Trophoblast cell (in vitro differentiated cells and primary cell): ENCODE results near the gene UBAC1.

Experiments used
- DNase-seq, 2 donors: peaks; one replicate each; pipeline ENCODE4 v3.0.0-alpha.2; 2016
- H2AFZ ChIP-seq: 2 replicates; pipeline ENCODE4 v1.6.1; 2013; ENCODE audit warnings: low read length, moderate library complexity, mild to moderate bottlenecking; ENCODE audit not compliant: insufficient read depth, poor library complexity
- H2AK5ac ChIP-seq: 2 replicates; pipeline ENCODE4 v1.6.1; 2013; ENCODE audit warnings: mild to moderate bottlenecking, low read length
- H2BK120ac ChIP-seq: 2 replicates; pipeline ENCODE4 v1.6.1; 2013; ENCODE audit warnings: low read length, mild to moderate bottlenecking, moderate library complexity; ENCODE audit not compliant: insufficient read depth, poor library complexity
- H2BK12ac ChIP-seq: 2 replicates; pipeline ENCODE4 v1.6.1; 2013; ENCODE audit warnings: mild to moderate bottlenecking, low read length, moderate library complexity
- H2BK5ac ChIP-seq: 2 replicates; pipeline ENCODE4 v1.6.1; 2013; ENCODE audit warnings: low read length, low read depth, moderate library complexity, mild to moderate bottlenecking; ENCODE audit not compliant: poor library complexity
- H3K14ac ChIP-seq: 2 replicates; pipeline ENCODE4 v1.6.1; 2013; ENCODE audit warnings: mild to moderate bottlenecking, low read length
- H3K18ac ChIP-seq: 2 replicates; pipeline ENCODE4 v1.6.1; 2013; ENCODE audit warnings: mild to moderate bottlenecking, low read length
- H3K23ac ChIP-seq: 2 replicates; pipeline ENCODE4 v1.6.1; 2013; ENCODE audit warnings: low read length
- H3K27ac ChIP-seq: 2 replicates; pipeline ENCODE4 v1.5.1; 2013; ENCODE audit warnings: low read depth, mild to moderate bottlenecking, inconsistent platforms, low read length, moderate library complexity
- H3K27me3 ChIP-seq: 2 replicates; pipeline ENCODE4 v1.6.1; 2013; ENCODE audit warnings: inconsistent platforms, mild to moderate bottlenecking, low read length, moderate library complexity; ENCODE audit not compliant: insufficient read depth
- H3K36me3 ChIP-seq, 2 experiments: 1 replicate in 1 of 2; 2 replicates in 1 of 2; pipeline ENCODE4 v1.6.1; 2013; ENCODE audit warnings: low read length in 2 of 2, mild to moderate bottlenecking in 2 of 2, moderate library complexity in 1 of 2; ENCODE audit not compliant: insufficient read depth in 2 of 2, control insufficient read depth in 1 of 2
- H3K4ac ChIP-seq: 2 replicates; pipeline ENCODE4 v1.6.1; 2013; ENCODE audit warnings: low read depth, mild to moderate bottlenecking, low read length, moderate library complexity
- H3K4me1 ChIP-seq, 2 experiments: 1 replicate in 1 of 2; 2 replicates in 1 of 2; pipeline ENCODE4 v1.6.1; 2013; ENCODE audit warnings: low read length in 2 of 2, mild to moderate bottlenecking in 2 of 2, moderate library complexity in 1 of 2; ENCODE audit not compliant: insufficient read depth in 2 of 2, control insufficient read depth in 1 of 2
- H3K4me2 ChIP-seq: 2 replicates; pipeline ENCODE4 v1.6.1; 2013; ENCODE audit warnings: inconsistent platforms, mild to moderate bottlenecking, low read length, moderate library complexity
- H3K4me3 ChIP-seq: 2 replicates; pipeline ENCODE4 v1.5.1; 2013; ENCODE audit warnings: mild to moderate bottlenecking, low read depth, low read length, inconsistent platforms
- H3K79me1 ChIP-seq: one replicate; pipeline ENCODE4 v1.6.1; 2013; ENCODE audit warnings: low read length
- H3K79me2 ChIP-seq: 2 replicates; pipeline ENCODE4 v1.6.1; 2013; ENCODE audit warnings: low read length, mild to moderate bottlenecking; ENCODE audit not compliant: control insufficient read depth, insufficient read depth, poor library complexity
- H3K9ac ChIP-seq: 2 replicates; pipeline ENCODE4 v1.6.1; 2013; ENCODE audit warnings: mild to moderate bottlenecking, low read length
- H3K9me3 ChIP-seq: 2 replicates; pipeline ENCODE4 v1.6.1; 2013; ENCODE audit warnings: low read depth, mild to moderate bottlenecking, control low read depth, inconsistent platforms, low read length; ENCODE audit not compliant: insufficient read depth
- H4K12ac ChIP-seq: 2 replicates; pipeline ENCODE4 v1.6.1; 2013; ENCODE audit warnings: low read depth, mild to moderate bottlenecking, low read length, moderate library complexity
- H4K8ac ChIP-seq: 2 replicates; pipeline ENCODE4 v1.6.1; 2013; ENCODE audit warnings: low read depth, mild to moderate bottlenecking, low read length, moderate library complexity
- H4K91ac ChIP-seq: one replicate; pipeline ENCODE4 v1.6.1; 2013; ENCODE audit warnings: low read depth, mild to moderate bottlenecking, low read length, moderate library complexity
- WGBS: extraction: QIAGEN DNeasy Blood & Tissue Kit; methylation state at CpG from one replicate; pipeline ENCODE4 v1.1.7; 2013; ENCODE audit warnings: missing lambda C conversion rate; ENCODE audit not compliant: insufficient read length, insufficient coverage; ENCODE audit errors: extremely low coverage; 5-methylcytosine and 5-hydroxymethylcytosine counted together

Gene UBAC1

DNA sequence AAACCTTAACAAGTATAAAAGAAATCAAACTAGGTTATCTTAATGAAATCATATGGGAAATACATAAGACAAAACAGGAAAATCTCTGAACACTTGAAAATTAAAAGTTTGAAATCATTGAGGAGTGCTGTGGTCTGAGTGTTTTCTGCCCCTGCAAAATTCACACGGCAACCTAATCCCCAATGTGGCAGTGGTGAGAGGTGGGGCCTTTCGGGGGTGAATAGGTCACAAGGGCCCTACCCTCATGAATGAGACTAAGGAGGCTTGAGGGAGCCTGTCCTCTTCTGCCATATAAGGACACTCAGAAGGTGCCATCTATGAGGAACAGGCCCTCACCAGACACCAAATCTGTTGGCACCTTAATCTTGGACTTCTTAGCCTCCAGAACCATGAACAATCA, 64.5 kb downstream of the UBAC1 start:
- H4K91ac ChIP-seq, result no peak overlapping the region
- H2BK12ac ChIP-seq, result no peak overlapping the region
- peaks cover 0 to 6% of the 10 kb centered on the region in 2 experiments for H3K4me1 ChIP-seq
- WGBS, result no CpG with 5 or more reads among the region's 2 CpGs
- H3K36me3 ChIP-seq, result peaks cover 0 to 3% of the 10 kb centered on the region in 2 experiments
- H3K9me3 ChIP-seq, result peaks cover 3% of the 10 kb centered on the region
- H3K18ac ChIP-seq, result no peak overlapping the region
- no peaks in the 10 kb centered on the region for H3K27me3 ChIP-seq
- no peaks in the 10 kb centered on the region for H3K79me1 ChIP-seq
- H2BK5ac ChIP-seq, result no peak overlapping the region
- H2AFZ ChIP-seq, result no peak overlapping the region
- H3K27ac ChIP-seq, result no peak overlapping the region
- H2BK120ac ChIP-seq, result no peak overlapping the region
- no peak overlapping the region for H3K14ac ChIP-seq
- H3K4ac ChIP-seq, result peak overlapping the region; percentile 76
- no peak overlapping the region for H3K9ac ChIP-seq
- no peak overlapping the region for H3K23ac ChIP-seq
- DNase-seq, result no peak
- H3K79me2 ChIP-seq, result peaks cover 4% of the 10 kb centered on the region
- H4K12ac ChIP-seq, result no peak overlapping the region
- H2AK5ac ChIP-seq, result no peak overlapping the region
- H3K4me2 ChIP-seq, result no peak overlapping the region
- H3K4me3 ChIP-seq, result no peak overlapping the region
- H4K8ac ChIP-seq, result no peak overlapping the region

DNA sequence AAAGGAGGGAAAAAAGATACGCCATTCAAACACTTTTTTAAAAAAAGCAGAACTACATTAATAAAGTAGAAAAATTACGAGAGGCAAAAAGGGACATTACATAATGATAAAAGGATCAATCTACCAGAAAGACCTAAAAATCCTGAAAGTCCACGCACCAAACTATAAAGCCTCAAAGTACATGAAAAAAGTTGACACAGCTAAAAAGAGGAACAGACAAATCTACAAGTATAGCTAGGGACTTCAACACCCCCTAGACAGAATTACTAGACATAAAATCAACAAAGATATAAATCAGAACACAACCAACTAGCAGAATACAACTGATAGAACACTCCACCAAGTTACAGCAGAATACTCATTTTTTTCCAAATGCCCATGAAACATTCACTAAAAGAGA, 65.0 kb downstream of the UBAC1 start:
- Histone ChIP-seq H3K9ac (no peak overlapping the region), H3K4me3 (no peak overlapping the region), H4K91ac (no peak overlapping the region), H3K14ac (no peak overlapping the region), H2AFZ (no peak overlapping the region), H4K12ac (no peak overlapping the region), H3K27me3 (no peaks in the 10 kb centered on the region), H3K27ac (no peak overlapping the region), H2BK120ac (no peak overlapping the region), H2AK5ac (no peak overlapping the region), H2BK5ac (no peak overlapping the region), H3K36me3 (peaks cover 0 to 3% of the 10 kb centered on the region in 2 experiments), H3K79me1 (no peaks in the 10 kb centered on the region), H3K9me3 (peaks cover 3% of the 10 kb centered on the region), H3K4me1 (peaks cover 2 to 8% of the 10 kb centered on the region in 2 experiments), H3K4me2 (no peak overlapping the region), H2BK12ac (no peak overlapping the region), H4K8ac (no peak overlapping the region), H3K79me2 (peaks cover 5% of the 10 kb centered on the region), H3K4ac (no peak overlapping the region), H3K23ac (no peak overlapping the region), H3K18ac (no peak overlapping the region)
- no peak for DNase-seq
- WGBS, result no CpG with 5 or more reads among the region's 3 CpGs

GRCh38 chr9:135895202-135895848, 65.8 kb downstream of the UBAC1 start:
- Histone ChIP-seq H4K12ac (no peak overlapping the region), H4K8ac (no peak overlapping the region), H3K23ac (no peak overlapping the region), H3K4me1 (peaks cover 11 to 17% of the 10 kb centered on the region in 2 experiments), H2AFZ (no peak overlapping the region), H3K4me2 (no peak overlapping the region), H3K4ac (no peak overlapping the region), H4K91ac (no peak overlapping the region), H3K79me2 (peaks cover 9% of the 10 kb centered on the region), H3K36me3 (peaks cover 0 to 3% of the 10 kb centered on the region in 2 experiments), H3K9ac (no peak overlapping the region), H3K14ac (no peak overlapping the region), H2BK5ac (no peak overlapping the region), H3K79me1 (no peaks in the 10 kb centered on the region), H3K18ac (no peak overlapping the region), H2BK120ac (no peak overlapping the region), H3K27me3 (no peaks in the 10 kb centered on the region), H3K27ac (no peak overlapping the region), H2AK5ac (no peak overlapping the region), H3K4me3 (no peak overlapping the region), H3K9me3 (peaks cover 3% of the 10 kb centered on the region), H2BK12ac (no peak overlapping the region)
- WGBS, result no CpG with 5 or more reads among the region's 4 CpGs
- peak in 1 of 2 donors; percentile 63 for DNase-seq

GRCh38 chr9:135893104-135893503, 68.1 kb downstream of the UBAC1 start:
- Histone ChIP-seq H2BK5ac (no peak overlapping the region), H2AK5ac (no peak overlapping the region), H2AFZ (no peak overlapping the region), H3K27me3 (no peaks in the 10 kb centered on the region), H4K12ac (no peak overlapping the region), H3K79me1 (no peaks in the 10 kb centered on the region), H3K79me2 (peaks cover 24% of the 10 kb centered on the region), H4K8ac (no peak overlapping the region), H3K9me3 (peaks cover 2% of the 10 kb centered on the region), H3K4ac (no peak overlapping the region), H3K14ac (no peak overlapping the region), H3K4me3 (no peak overlapping the region), H3K23ac (no peak overlapping the region), H3K36me3 (peaks cover 0 to 3% of the 10 kb centered on the region in 2 experiments), H2BK120ac (no peak overlapping the region), H3K9ac (no peak overlapping the region), H3K27ac (no peak overlapping the region), H3K18ac (no peak overlapping the region), H3K4me1 (peaks cover 24 to 29% of the 10 kb centered on the region in 2 experiments), H3K4me2 (no peak overlapping the region), H4K91ac (no peak overlapping the region), H2BK12ac (no peak overlapping the region)
- no peak for DNase-seq
- WGBS, result 100% methylated on average over 1 of the region's 1 CpG
